HG02884 (cell line): Measurements from ENCODE around the gene PEX26.
"Not testable (repeated sequence)": the region's sequence is repeated elsewhere in the genome, so short reads cannot be mapped to it uniquely, and the experiment has no call there.

Experiments used
- ATAC-seq: cut with Tn5 transposase; IDR thresholded peaks from one replicate; pipeline ENCODE4 v1.9.1; 2021; ENCODE audit warnings: mild to moderate bottlenecking, moderate library complexity; ENCODE audit not compliant: unreplicated experiment

Gene PEX26

GRCh38 chr22:18115906-18116371 is 38.1 kb downstream of the PEX26 start:
- ATAC-seq, result no peak

- no peak for ATAC-seq
These were observed 38.8 kb downstream of the PEX26 start for GRCh38 chr22:18116634-18117033.

- no peak for ATAC-seq
These were observed 40.6 kb downstream of the PEX26 start for GRCh38 chr22:18118345-18118915.

- no peak for ATAC-seq
These were observed 41.8 kb downstream of the PEX26 start for GRCh38 chr22:18119409-18120110.

- no peak for ATAC-seq
These were observed 43.1 kb downstream of the PEX26 start for GRCh38 chr22:18120857-18121256.

GRCh38 chr22:18121506-18121905 is 43.7 kb downstream of the PEX26 start:
- ATAC-seq, result no peak

- ATAC-seq, result no peak
These were observed 44.3 kb downstream of the PEX26 start for GRCh38 chr22:18121954-18122554.

GRCh38 chr22:18123476-18124025 is 45.8 kb downstream of the PEX26 start:
- ATAC-seq, result not testable (repeated sequence)

GRCh38 chr22:18126606-18127005 is 48.8 kb downstream of the PEX26 start:
- ATAC-seq, result no peak

GRCh38 chr22:18130018-18130417 is 52.2 kb downstream of the PEX26 start:
- no peak for ATAC-seq

GRCh38 chr22:18130699-18131429 is 53.1 kb downstream of the PEX26 start:
- ATAC-seq, result no peak

GRCh38 chr22:18133452-18133851 is 55.7 kb downstream of the PEX26 start:
- ATAC-seq, result no peak

GRCh38 chr22:18136563-18137320 is 59.0 kb downstream of the PEX26 start:
- ATAC-seq, result no peak

- not testable (repeated sequence) for ATAC-seq
These were observed 63.2 kb downstream of the PEX26 start for GRCh38 chr22:18141004-18141403.

GRCh38 chr22:18144105-18144504 is 66.3 kb downstream of the PEX26 start:
- no peak for ATAC-seq

- ATAC-seq, result no peak
These were observed 68.0 kb downstream of the PEX26 start for GRCh38 chr22:18145676-18146388.

- ATAC-seq, result no peak
These were observed 68.6 kb downstream of the PEX26 start for GRCh38 chr22:18146389-18146753.

- ATAC-seq, result no peak
These were observed 70.0 kb downstream of the PEX26 start for GRCh38 chr22:18147791-18148190.

GRCh38 chr22:18148293-18148965 is 70.6 kb downstream of the PEX26 start:
- no peak for ATAC-seq
